SU-DHL-6 (cell line): ENCODE data around the gene ESYT1.
A peak's percentile ranks its signal among the peaks of the same experiment; 100 is the strongest.
"Not testable (repeated sequence)": the region's sequence is repeated elsewhere in the genome, so short reads cannot be mapped to it uniquely, and the experiment has no call there.

Source experiments
- H2AFZ ChIP-seq: fragments of 200-600 bp; sonication (generic); 2 replicates; pipeline ENCODE4 v1.6.1; 2014; ENCODE audit warnings: low read depth, mild to moderate bottlenecking, moderate library complexity, mixed read lengths, antibody characterized with exemption, low read length; ENCODE audit not compliant: severe bottlenecking
- H3F3A ChIP-seq: fragments of 200-600 bp; shearing (Covaris generic); 2 replicates; pipeline ENCODE4 v1.6.0; 2016; ENCODE audit warnings: antibody characterized with exemption, mild to moderate bottlenecking; ENCODE audit not compliant: insufficient read depth
- H3K27ac ChIP-seq: fragments of 200-600 bp; sonication (generic); 2 replicates; pipeline ENCODE4 v1.5.1; 2016; ENCODE audit warnings: low read depth, mild to moderate bottlenecking, low read length, moderate library complexity, mixed read lengths
- H3K27me3 ChIP-seq: fragments of 200-600 bp; sonication (generic), shearing (Covaris generic); 2 replicates; pipeline ENCODE4 v1.6.0; 2014; ENCODE audit warnings: mild to moderate bottlenecking, low read length
- H3K36me3 ChIP-seq: fragments of 200-600 bp; sonication (generic); 2 replicates; pipeline ENCODE4 v1.6.1; 2014; ENCODE audit warnings: mild to moderate bottlenecking, low read length, mixed read lengths
- H3K4me2 ChIP-seq: fragments of 300-600, 200-600 bp; shearing (Covaris generic), sonication (generic); 2 replicates; pipeline ENCODE4 v1.6.0; 2014; ENCODE audit warnings: low read length, low read depth, mild to moderate bottlenecking; ENCODE audit not compliant: poor library complexity, severe bottlenecking
- H3K4me3 ChIP-seq: fragments of 200-600 bp; sonication (generic); 2 replicates; pipeline ENCODE4 v1.5.1; 2014; ENCODE audit warnings: antibody characterized with exemption, low read length, mild to moderate bottlenecking, mixed read lengths; ENCODE audit not compliant: insufficient read depth, poor library complexity, severe bottlenecking
- H3K79me2 ChIP-seq: fragments of 200-600 bp; sonication (generic); 2 replicates; pipeline ENCODE4 v1.6.1; 2014; ENCODE audit warnings: mild to moderate bottlenecking, low read length, moderate library complexity; ENCODE audit not compliant: insufficient read depth
- H3K9ac ChIP-seq: fragments of 200-600 bp; sonication (generic); 2 replicates; pipeline ENCODE4 v1.7.0; 2014; ENCODE audit warnings: mild to moderate bottlenecking, low read length
- H3K9me2 ChIP-seq: fragments of 200-600 bp; sonication (generic); replicated peaks from 2 replicates; pipeline ENCODE4 v1.6.1; 2014; ENCODE audit warnings: low read length; ENCODE audit not compliant: insufficient read depth
- H3K9me3 ChIP-seq: fragments of 200-600 bp; sonication (generic); 2 replicates; pipeline ENCODE4 v1.6.1; 2014; ENCODE audit warnings: low read length, mixed read lengths; ENCODE audit not compliant: insufficient read depth
- H4K20me1 ChIP-seq: fragments of 200-600 bp; sonication (generic); 2 replicates; pipeline ENCODE4 v1.6.1; 2014; ENCODE audit warnings: low read depth, mild to moderate bottlenecking, antibody characterized with exemption, low read length, moderate library complexity, mixed read lengths
- CTCF ChIP-seq: fragments of 200-600 bp; sonication (generic); IDR thresholded peaks from one replicate; pipeline ENCODE4 v1.5.1; 2017; ENCODE audit warnings: antibody characterized with exemption, mild to moderate bottlenecking, low read length, moderate library complexity; ENCODE audit not compliant: insufficient read depth, poor library complexity, severe bottlenecking
- EZH2phosphoT487 ChIP-seq: fragments of 200-600 bp; sonication (generic), shearing (Covaris generic); conservative IDR thresholded peaks from 2 replicates; pipeline ENCODE4 v1.6.1; 2018; ENCODE audit warnings: mild to moderate bottlenecking, antibody characterized with exemption, low read length, moderate library complexity, mixed read lengths

Gene ESYT1

GRCh38 chr12:56155256-56155845 is 27.3 kb downstream of the ESYT1 start:
- Histone ChIP-seq H3K36me3 (no peaks in the 10 kb centered on the region), H3K4me2 (no peak overlapping the region), H3F3A (peaks cover 30% of the 10 kb centered on the region), H3K9ac (no peak overlapping the region), H3K4me3 (no peak overlapping the region), H4K20me1 (no peaks in the 10 kb centered on the region), H3K9me3 (no peaks in the 10 kb centered on the region), H2AFZ (no peak overlapping the region), H3K27ac (no peak overlapping the region), H3K27me3 (no peaks in the 10 kb centered on the region), H3K79me2 (peaks cover 28% of the 10 kb centered on the region), H3K9me2 (no peaks in the 10 kb centered on the region)
- TF ChIP-seq CTCF (no peak), EZH2phosphoT487 (no peak)

GRCh38 chr12:56156464-56157200 is 28.6 kb downstream of the ESYT1 start:
- H3K9me3 ChIP-seq, H3K9me2 ChIP-seq, H3K27me3 ChIP-seq, H4K20me1 ChIP-seq, H3K36me3 ChIP-seq: not testable (repeated sequence)
- H3F3A ChIP-seq: peaks cover 29% of the 10 kb centered on the region
- H3K79me2 ChIP-seq: peaks cover 28% of the 10 kb centered on the region
- H2AFZ ChIP-seq: peak overlapping the region; percentile 61
- peak overlapping the region; percentile 75 for H3K4me3 ChIP-seq
- H3K9ac ChIP-seq: peak overlapping the region; percentile 89
- peak overlapping the region; percentile 78 for H3K4me2 ChIP-seq
- H3K27ac ChIP-seq: peak overlapping the region; percentile 82; the same call in 1 of the 2 replicates

GRCh38 chr12:56157201-56158028 is 29.3 kb downstream of the ESYT1 start:
- Histone ChIP-seq H3K36me3 (no peaks in the 10 kb centered on the region), H3K9me2 (no peaks in the 10 kb centered on the region), H3K27ac (peak overlapping the region; percentile 82), H2AFZ (peak overlapping the region; percentile 61), H3K4me3 (peak overlapping the region; percentile 75), H3K9ac (peak overlapping the region; percentile 89), H3K27me3 (no peaks in the 10 kb centered on the region), H3F3A (peaks cover 28% of the 10 kb centered on the region), H3K4me2 (peak overlapping the region; percentile 78), H4K20me1 (no peaks in the 10 kb centered on the region), H3K9me3 (no peaks in the 10 kb centered on the region), H3K79me2 (peaks cover 28% of the 10 kb centered on the region)
- TF ChIP-seq CTCF (peak; percentile 42), EZH2phosphoT487 (no peak)
